SK-N-SH (cell line): ENCODE results near the gene NOTUM. TPM values are rescaled to one million over a fixed set of nuclear protein-coding genes. Genes with fewer than 3 reads are reported as not detected.

Experiments
- CTCF ChIA-PET: fragments of 300-600, 350-600 bp; formaldehyde crosslinking; extraction: SDS; loops from one replicate; lab custom pipeline; 2021; lab: Yijun Ruan, JAX
- POLR2A ChIA-PET: fragments of 350-600 bp; sonication (Branson Sonifier 250); formaldehyde crosslinking; extraction: SDS; loops from one replicate; lab custom pipeline; 2020; ENCODE audit warnings: antibody characterized with exemption, inconsistent platforms; lab: Yijun Ruan, JAX
- DNase-seq: peaks from one replicate; pipeline ENCODE4 v3.0.0; 2012
- H2AFZ ChIP-seq: fragments of 200-600 bp; sonication (generic); 2 replicates; pipeline ENCODE4 v1.8.1; 2016; ENCODE audit warnings: antibody characterized with exemption, mild to moderate bottlenecking, low read depth
- H3F3A ChIP-seq: fragments of 200-600 bp; sonication (generic); replicated peaks from 2 replicates; pipeline ENCODE3; 2016; ENCODE audit warnings: antibody characterized with exemption, mild to moderate bottlenecking; ENCODE audit not compliant: insufficient read depth
- H3K27ac ChIP-seq, 2 experiments: fragments of 200-500 bp in 1 of 2; fragments of 200-600 bp in 1 of 2; sonication (Bioruptor generic) in 1 of 2; sonication (generic), shearing (Covaris generic) in 1 of 2; 2 replicates each; pipeline versions ENCODE4 v1.5.1 to v1.6.1; 2014 to 2016; ENCODE audit warnings: low read depth in 2 of 2, inconsistent platforms in 1 of 2, low read length in 1 of 2, mild to moderate bottlenecking in 1 of 2, mixed read lengths in 1 of 2
- H3K27me3 ChIP-seq: fragments of 200-600 bp; sonication (generic), shearing (Covaris generic); 2 replicates; pipeline ENCODE4 v1.6.1; 2016; ENCODE audit warnings: mixed run types; ENCODE audit not compliant: insufficient read depth
- H3K36me3 ChIP-seq, 2 experiments: fragments of 200-500 bp in 1 of 2; fragments of 200-600 bp in 1 of 2; sonication (Bioruptor generic) in 1 of 2; sonication (generic) in 1 of 2; replicated peaks in 1 of 2; 2 replicates each; pipeline versions ENCODE3 to v1.5.1; 2014 to 2016; ENCODE audit warnings: low read length in 1 of 2, mild to moderate bottlenecking in 1 of 2; ENCODE audit not compliant: insufficient read depth in 2 of 2, control insufficient read depth in 1 of 2
- H3K4me1 ChIP-seq, 2 experiments: fragments of 200-500 bp in 1 of 2; fragments of 200-600 bp in 1 of 2; sonication (Bioruptor generic) in 1 of 2; sonication (generic), shearing (Covaris generic) in 1 of 2; 2 replicates each; pipeline versions ENCODE4 v1.5.1 to v1.6.1; 2014 to 2016; ENCODE audit warnings: low read depth in 1 of 2, low read length in 1 of 2, mixed run types in 1 of 2; ENCODE audit not compliant: insufficient read depth in 2 of 2, control insufficient read depth in 1 of 2
- H3K4me2 ChIP-seq: fragments of 200-600 bp; sonication (generic), shearing (Covaris generic); 2 replicates; pipeline ENCODE4 v1.6.1; 2017; ENCODE audit warnings: mixed run types
- H3K4me3 ChIP-seq, 2 experiments: fragments of 200-500 bp in 1 of 2; fragments of 200-600 bp in 1 of 2; sonication (Bioruptor generic) in 1 of 2; sonication (generic), shearing (Covaris generic) in 1 of 2; 2 replicates each; pipeline versions ENCODE4 v1.5.1 to v1.8.1; 2014 to 2016; ENCODE audit warnings: low read depth in 2 of 2, inconsistent platforms in 1 of 2, low read length in 1 of 2, mild to moderate bottlenecking in 1 of 2, mixed read lengths in 1 of 2, moderate library complexity in 1 of 2
- H3K79me2 ChIP-seq: fragments of 200-600 bp; sonication (generic); 2 replicates; pipeline ENCODE4 v1.8.1; 2017; ENCODE audit warnings: mild to moderate bottlenecking; ENCODE audit not compliant: insufficient read depth
- H3K9ac ChIP-seq: fragments of 200-600 bp; sonication (generic); 2 replicates; pipeline ENCODE4 v1.6.1; 2017; ENCODE audit warnings: mixed run types
- H3K9me2 ChIP-seq: fragments of 200-600 bp; sonication (generic); 2 replicates; pipeline ENCODE4 v1.6.1; 2017; ENCODE audit warnings: mixed run types
- H3K9me3 ChIP-seq: fragments of 200-600 bp; sonication (generic); 2 replicates; pipeline ENCODE4 v1.6.1; 2017; ENCODE audit warnings: mixed run types, mild to moderate bottlenecking, moderate library complexity
- H4K20me1 ChIP-seq: fragments of 200-600 bp; sonication (generic); 2 replicates; pipeline ENCODE4 v1.6.1; 2017; ENCODE audit warnings: mild to moderate bottlenecking, mixed run types; ENCODE audit not compliant: insufficient read depth
- CHD2 ChIP-seq: fragments of 150-350 bp; IDR thresholded peaks from 2 replicates; pipeline ENCODE4 v1.6.1; 2018; ENCODE audit warnings: low read length; ENCODE audit not compliant: partially characterized antibody
- ELF1 ChIP-seq: IDR thresholded peaks from 2 replicates; pipeline ENCODE4 v1.4.0; 2012
- EZH2phosphoT487 ChIP-seq: fragments of 200-600 bp; sonication (generic); IDR thresholded peaks from 2 replicates; pipeline ENCODE4 v1.6.1; 2017; ENCODE audit warnings: low read depth, mixed run types, mild to moderate bottlenecking, antibody characterized with exemption, moderate library complexity, borderline replicate concordance
- FOSL2 ChIP-seq: IDR thresholded peaks from 2 replicates; pipeline ENCODE4 v1.4.0; 2012; ENCODE audit warnings: low read depth, mild to moderate bottlenecking, moderate library complexity, borderline replicate concordance
- FOXJ3 ChIP-seq: sonication (generic); formaldehyde crosslinking; IDR thresholded peaks from 2 replicates; pipeline ENCODE4 v1.5.1; 2020; ENCODE audit warnings: mild to moderate bottlenecking, missing genetic modification reagents
- FOXM1 ChIP-seq: IDR thresholded peaks from 2 replicates; pipeline ENCODE4 v1.4.0; 2012; ENCODE audit warnings: low read depth, mild to moderate bottlenecking
- GABPA ChIP-seq: IDR thresholded peaks from 2 replicates; pipeline ENCODE4 v1.4.0; 2012; ENCODE audit warnings: low read depth, mild to moderate bottlenecking
- GATA2 ChIP-seq: sonication (generic); formaldehyde crosslinking; IDR thresholded peaks from 2 replicates; pipeline ENCODE4 v1.5.0; 2020; ENCODE audit warnings: mild to moderate bottlenecking, missing genetic modification reagents
- MAX ChIP-seq: IDR thresholded peaks from 2 replicates; pipeline ENCODE4 v1.4.0; 2012; ENCODE audit warnings: low read depth
- MEF2A ChIP-seq: IDR thresholded peaks from 2 replicates; pipeline ENCODE4 v1.4.0; 2012; ENCODE audit warnings: low read depth, borderline replicate concordance
- MXI1 ChIP-seq: IDR thresholded peaks from 2 replicates; pipeline ENCODE4 v1.6.1; 2012; ENCODE audit warnings: mild to moderate bottlenecking, low read depth, low read length, improper control_type of control experiment
- PBX3 ChIP-seq: IDR thresholded peaks from 2 replicates; pipeline ENCODE4; 2012
- POLR2AphosphoS5 ChIP-seq: IDR thresholded peaks from 2 replicates; pipeline ENCODE4 v1.6.1; 2012; ENCODE audit warnings: low read depth, low read length
- RCOR1 ChIP-seq: fragments of 150-350 bp; IDR thresholded peaks from 2 replicates; pipeline ENCODE4 v1.6.1; 2017; ENCODE audit warnings: antibody characterized with exemption, low read length
- REST ChIP-seq: IDR thresholded peaks from 2 replicates; pipeline ENCODE4 v1.6.1; 2012; ENCODE audit warnings: mild to moderate bottlenecking, low read depth, low read length, moderate library complexity
- RFX5 ChIP-seq: IDR thresholded peaks from 2 replicates; pipeline ENCODE4 v1.6.1; 2012; ENCODE audit warnings: mild to moderate bottlenecking, improper control_type of control experiment, low read length
- RXRA ChIP-seq: IDR thresholded peaks from 2 replicates; pipeline ENCODE4 v1.4.0; 2012; ENCODE audit warnings: low read depth, mild to moderate bottlenecking, borderline replicate concordance
- SIN3A ChIP-seq: IDR thresholded peaks from 2 replicates; pipeline ENCODE4 v1.6.1; 2012; ENCODE audit warnings: low read depth, mild to moderate bottlenecking, low read length, moderate library complexity, borderline replicate concordance
- TCF12 ChIP-seq: IDR thresholded peaks from 2 replicates; pipeline ENCODE4 v1.4.0; 2012
- TEAD4 ChIP-seq: IDR thresholded peaks from 2 replicates; pipeline ENCODE4 v1.4.0; 2012; ENCODE audit warnings: mild to moderate bottlenecking, borderline replicate concordance; ENCODE audit not compliant: insufficient read depth
- USF1 ChIP-seq: IDR thresholded peaks from 2 replicates; pipeline ENCODE4 v1.4.0; 2012; ENCODE audit warnings: low read depth, borderline replicate concordance
- YY1 ChIP-seq: IDR thresholded peaks from 2 replicates; pipeline ENCODE4 v1.4.0; 2012; ENCODE audit warnings: low read depth, mild to moderate bottlenecking
- WGBS: methylation state at CpG from one replicate; pipeline ENCODE4 v1.1.6; 2017; ENCODE audit warnings: low lambda C conversion rate; 5-methylcytosine and 5-hydroxymethylcytosine counted together
- polyA plus RNA-seq, 3 experiments: library from polyadenylated mRNA; depleted of rRNA; stranded (reverse); fragments of >200 nt; gene quantifications; 2 replicates each; pipeline ENCODE4 v1.2.3, GENCODE V29; 2012

The NOTUM gene
- polyA plus RNA-seq, 1 of the 3 experiments (the other 2 are of a cell fraction): 0.33 TPM

- H3K9me3 ChIP-seq: no peaks in the 10 kb centered on the region
- H3K9me2 ChIP-seq: no peaks in the 10 kb centered on the region
- TF ChIP-seq MXI1: no peak
- no peak for TF ChIP-seq POLR2AphosphoS5
- no peak for TF ChIP-seq TCF12
- no peak for TF ChIP-seq MAX
- TF ChIP-seq PBX3: no peak
- TF ChIP-seq GABPA: no peak
- no peak for TF ChIP-seq SIN3A
- TF ChIP-seq RXRA: no peak
- no peak for TF ChIP-seq ELF1
- TF ChIP-seq GATA2 (CRISPR knock-in tag): no peak
- no peak for TF ChIP-seq RFX5
- TF ChIP-seq YY1: no peak
- TF ChIP-seq RCOR1: no peak
- no peak for TF ChIP-seq MEF2A
- no peak for TF ChIP-seq EZH2phosphoT487
- no peak for TF ChIP-seq CHD2
- no peak for TF ChIP-seq FOXM1
- no peak for TF ChIP-seq USF1
- TF ChIP-seq FOSL2: no peak
- TF ChIP-seq, all 33 proteins: peak for 0
- no peak for DNase-seq
- POLR2A ChIA-PET: no interaction called here
- H3K4me2 ChIP-seq: no peak overlapping the region
- peaks cover 93% of the 10 kb centered on the region for H3K79me2 ChIP-seq
- no peak overlapping the region for H3K27ac ChIP-seq
- peaks cover 15% of the 10 kb centered on the region for H3F3A ChIP-seq
- no peak overlapping the region for H2AFZ ChIP-seq
- CTCF ChIA-PET: interaction anchor here (1.0 to 2.9 kb wide), 3 partner anchors 52 to 98 kb away, joined by 6 to 10 read pairs (median 6); no protein-coding TSS in a partner anchor
- H3K4me3 ChIP-seq: no peak overlapping the region
- H3K36me3 ChIP-seq: peaks cover 9 to 40% of the 10 kb centered on the region in 2 experiments
- WGBS: 92% methylated on average over 20 of the region's 23 CpGs
- H3K27me3 ChIP-seq: no peaks in the 10 kb centered on the region
- H4K20me1 ChIP-seq: peaks cover 80% of the 10 kb centered on the region
- H3K4me1 ChIP-seq: peaks cover 16 to 28% of the 10 kb centered on the region in 2 experiments; a peak in 3 of 4 replicates
- no peak overlapping the region for H3K9ac ChIP-seq
Observed at GRCh38 chr17:81921996-81922565, 38.9 kb downstream of the NOTUM start.

- Histone ChIP-seq H3K27me3 (no peaks in the 10 kb centered on the region), H3K79me2 (peaks cover 93% of the 10 kb centered on the region), H3K4me1 (peaks cover 22 to 33% of the 10 kb centered on the region in 2 experiments), H3K36me3 (peaks cover 9 to 40% of the 10 kb centered on the region in 2 experiments), H3K9me3 (no peaks in the 10 kb centered on the region), H3K9ac (no peak overlapping the region), H3K27ac (no peak overlapping the region), H4K20me1 (peaks cover 84% of the 10 kb centered on the region), H3F3A (peaks cover 19% of the 10 kb centered on the region), H3K9me2 (no peaks in the 10 kb centered on the region), H3K4me2 (no peak overlapping the region), H2AFZ (no peak overlapping the region), H3K4me3 (no peak overlapping the region)
- DNase-seq: no peak
- ChIA-PET POLR2A (no interaction called here), CTCF (interaction anchor here (1.0 to 2.9 kb wide), 3 partner anchors 38 to 99 kb away, joined by 5 to 10 read pairs (median 6); no protein-coding TSS in a partner anchor)
- 93% methylated on average over 3 of the region's 3 CpGs for WGBS
- no peak for TF ChIP-seq REST
- no peak for TF ChIP-seq PBX3
- no peak for TF ChIP-seq RXRA
- TF ChIP-seq RFX5: no peak
- TF ChIP-seq GABPA: no peak
- TF ChIP-seq FOXJ3: no peak
- TF ChIP-seq TEAD4: no peak
- no peak for TF ChIP-seq CHD2
- no peak for TF ChIP-seq MXI1
- no peak for TF ChIP-seq GATA2 (CRISPR knock-in tag)
Observed at GRCh38 chr17:81921537-81921862, 39.5 kb downstream of the NOTUM start.
